GM10847 (cell line): ENCODE measurements around the gene NFASC.

Experiments
- POLR2A ChIP-seq: IDR thresholded peaks from 2 replicates; pipeline ENCODE4 v1.6.1; 2011; ENCODE audit not compliant: insufficient read length; ENCODE audit errors: extremely low read depth

Gene NFASC

DNA sequence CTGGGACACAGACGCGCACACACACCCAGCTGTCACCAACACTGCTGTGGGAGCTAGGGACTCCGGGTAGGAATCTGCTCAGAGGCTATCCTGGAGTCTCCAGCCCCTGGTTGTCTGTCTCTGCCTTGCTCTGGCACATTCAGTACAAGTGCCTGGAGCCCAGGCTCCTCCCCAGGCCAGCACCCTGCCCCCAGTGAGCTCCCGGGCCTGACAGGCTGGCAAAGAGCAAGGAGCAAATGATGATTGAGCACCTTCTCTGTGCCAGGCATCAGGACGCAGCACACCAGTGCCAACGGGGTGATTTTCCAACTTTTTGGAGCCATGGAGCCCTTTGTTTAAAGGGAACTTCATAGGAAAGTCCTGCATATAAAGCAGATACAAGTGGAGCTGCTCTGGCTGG is 178.8 kb downstream of the NFASC start:
- no peak for TF ChIP-seq POLR2A

DNA sequence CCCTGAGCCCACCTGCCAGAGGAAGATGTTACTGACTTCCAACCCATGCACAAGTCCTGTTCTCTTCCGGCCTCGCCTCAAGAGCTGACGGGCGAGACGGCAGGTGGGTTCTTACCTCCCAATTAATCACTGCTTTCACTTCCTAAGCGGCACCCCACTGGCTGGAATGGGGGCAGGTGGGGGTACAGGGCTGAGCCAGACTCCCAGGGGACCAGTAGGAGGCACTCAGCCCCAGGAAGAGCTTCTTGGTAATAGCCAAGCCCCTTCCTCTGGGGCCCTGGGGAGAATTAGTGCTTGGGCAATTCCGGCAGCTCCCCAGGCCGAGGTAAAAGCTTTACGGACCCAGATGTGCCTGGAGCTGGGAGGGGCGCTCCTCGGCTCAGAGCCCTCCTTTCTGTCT is 182.0 kb downstream of the NFASC start:
- TF ChIP-seq POLR2A: no peak

DNA sequence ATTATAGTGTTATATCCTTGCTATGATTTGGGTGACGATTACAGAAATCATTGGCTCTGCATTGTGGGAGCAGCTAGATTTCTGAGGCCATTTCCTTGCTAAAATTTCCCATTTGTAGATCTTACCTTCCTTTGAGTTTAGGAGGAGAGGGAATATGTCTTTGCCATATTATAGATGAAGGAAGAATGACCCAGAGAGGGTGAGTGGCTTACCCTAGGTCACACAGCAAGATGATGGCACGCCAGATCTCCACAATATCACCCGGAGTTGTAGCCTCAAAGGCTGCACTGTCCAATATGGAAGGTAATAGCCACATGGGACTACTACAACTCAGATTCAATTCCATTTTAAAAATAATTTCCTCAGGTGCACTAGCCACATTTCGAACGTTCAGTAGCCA is 182.6 kb downstream of the NFASC start:
- TF ChIP-seq POLR2A: no peak

DNA sequence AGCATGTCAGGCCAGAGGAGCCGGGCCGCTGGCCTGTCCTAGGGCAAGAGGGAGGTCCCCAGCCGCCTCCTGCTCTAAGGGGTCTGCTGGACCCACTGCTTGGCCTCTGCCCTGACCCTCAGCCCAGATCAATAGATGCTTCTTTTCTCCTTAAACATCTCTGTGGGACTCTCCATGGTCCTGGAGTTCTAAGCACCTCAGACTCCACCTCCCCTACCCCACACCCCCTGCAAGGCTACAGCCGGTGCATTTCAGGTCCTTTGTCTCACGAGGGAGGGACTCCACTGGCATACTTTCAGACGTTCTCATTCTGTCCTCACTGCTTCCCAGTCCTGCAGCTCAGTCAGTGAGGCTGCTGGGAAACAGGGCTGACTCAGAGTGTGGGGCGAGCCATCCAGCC is 183.4 kb downstream of the NFASC start:
- TF ChIP-seq POLR2A: no peak

DNA sequence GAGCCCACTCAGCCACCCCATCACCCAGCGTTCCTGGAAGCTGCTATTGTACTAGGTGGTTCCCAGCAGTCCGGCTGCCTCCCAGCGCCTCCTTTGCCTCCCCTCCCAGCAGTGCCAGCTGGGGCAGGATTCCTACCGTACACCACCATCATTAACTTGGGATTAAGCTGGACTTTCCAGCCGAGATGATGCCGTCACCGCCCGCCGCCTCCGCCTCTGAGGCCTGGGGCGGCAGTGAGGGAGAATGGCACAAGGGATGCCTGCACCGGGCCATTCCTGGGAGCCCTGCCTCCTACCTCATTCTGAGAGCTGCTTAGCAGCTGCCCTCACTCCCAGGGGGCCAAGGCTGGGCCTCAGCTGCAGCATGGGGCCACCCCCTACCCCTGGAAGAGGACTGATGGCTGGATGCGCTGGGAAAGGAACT is 185.5 kb downstream of the NFASC start:
- TF ChIP-seq POLR2A: no peak

DNA sequence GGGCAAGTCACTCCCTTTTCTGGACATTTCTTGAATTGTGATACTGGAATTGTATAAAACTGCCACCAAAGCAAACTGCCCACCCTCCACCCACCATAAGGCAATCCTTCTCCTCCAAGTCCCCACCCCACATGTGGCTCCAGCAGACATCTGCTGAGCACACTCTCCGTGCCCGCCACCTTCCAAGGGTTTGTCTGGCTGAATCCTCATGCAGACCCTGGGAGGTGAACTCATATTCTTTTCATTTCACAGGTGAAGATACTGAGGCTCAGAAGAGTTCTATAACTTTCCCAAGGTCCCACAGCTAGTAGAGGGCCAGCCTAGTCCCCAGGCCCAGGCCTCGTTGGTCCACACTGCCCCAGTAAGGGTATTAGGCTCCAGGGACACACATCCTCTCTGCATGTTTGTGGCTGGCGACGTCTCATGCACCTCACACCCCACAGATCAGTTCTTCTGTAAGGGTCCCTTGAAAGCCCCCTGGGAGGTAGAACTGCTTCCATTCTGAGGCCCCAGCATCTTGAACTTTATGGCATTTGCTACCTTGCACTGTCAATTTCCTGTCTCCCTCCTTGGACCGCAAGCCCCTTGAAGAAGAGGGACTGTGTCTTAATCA is 186.4 kb downstream of the NFASC start:
- no peak for TF ChIP-seq POLR2A

DNA sequence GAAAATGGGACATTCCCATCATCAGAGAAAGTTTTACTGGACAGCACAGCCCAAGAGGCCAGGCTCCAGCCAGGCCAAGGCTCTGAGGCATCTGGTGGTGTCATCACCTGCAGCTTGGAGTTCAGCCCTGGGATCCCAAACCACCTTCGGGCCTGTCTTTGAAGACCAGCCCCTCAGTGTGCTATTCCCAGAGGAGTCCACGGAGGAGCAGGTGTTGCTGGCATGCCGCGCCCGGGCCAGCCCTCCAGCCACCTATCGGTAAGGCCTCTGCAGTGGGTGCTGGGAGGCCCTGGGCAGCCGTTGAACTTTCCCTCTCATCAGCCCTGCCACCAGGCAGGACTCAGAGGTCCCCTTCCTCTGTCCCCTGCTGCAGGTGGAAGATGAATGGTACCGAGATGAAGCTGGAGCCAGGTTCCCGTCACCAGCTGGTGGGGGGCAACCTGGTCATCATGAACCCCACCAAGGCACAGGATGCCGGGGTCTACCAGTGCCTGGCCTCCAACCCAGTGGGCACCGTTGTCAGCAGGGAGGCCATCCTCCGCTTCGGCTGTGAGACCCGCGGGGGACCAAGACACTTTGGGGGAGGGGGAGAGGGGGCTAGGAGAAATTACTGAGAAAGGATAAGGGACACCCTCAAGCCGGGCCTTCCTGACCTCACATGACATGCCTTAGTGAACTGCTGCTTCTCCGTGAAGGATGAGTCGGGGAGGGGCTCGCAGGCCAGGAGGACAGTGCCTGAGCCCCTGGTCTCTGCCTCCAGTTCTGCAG is 187.3 kb downstream of the NFASC start:
- TF ChIP-seq POLR2A: no peak

DNA sequence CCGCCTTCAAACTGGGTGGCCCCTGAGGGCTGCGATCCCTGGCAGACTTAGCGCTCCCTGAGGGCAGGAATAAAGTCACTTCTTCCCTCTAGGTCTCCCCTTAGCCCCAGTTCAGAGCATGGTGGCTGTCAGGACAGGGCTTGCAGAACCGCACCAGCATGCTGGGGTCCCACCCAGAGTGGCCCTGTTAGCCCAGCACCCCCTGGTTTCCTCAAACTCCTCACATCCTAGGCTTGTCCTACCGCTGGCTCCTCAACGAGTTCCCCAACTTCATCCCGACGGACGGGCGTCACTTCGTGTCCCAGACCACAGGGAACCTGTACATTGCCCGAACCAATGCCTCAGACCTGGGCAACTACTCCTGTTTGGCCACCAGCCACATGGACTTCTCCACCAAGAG is 188.2 kb downstream of the NFASC start:
- no peak for TF ChIP-seq POLR2A

DNA sequence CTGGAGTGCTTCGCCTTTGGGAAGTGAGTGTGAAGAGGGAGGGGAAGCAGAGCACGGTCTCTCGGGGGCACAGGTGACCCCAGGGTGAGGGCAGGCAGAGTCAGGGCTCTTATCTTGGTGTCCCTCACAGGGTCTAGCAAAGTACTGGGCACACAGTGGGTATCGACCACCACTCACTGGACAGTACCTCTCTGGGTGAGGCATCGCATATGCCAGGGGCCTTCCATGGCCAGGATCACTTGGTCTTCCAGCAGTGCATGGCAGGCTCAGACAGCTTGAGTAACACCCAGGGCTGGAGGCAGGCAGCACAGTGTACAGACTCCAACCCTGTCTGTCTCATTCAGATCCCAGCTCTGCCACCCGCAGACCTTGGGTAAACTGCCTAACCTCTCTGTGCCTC is 189.0 kb downstream of the NFASC start:
- no peak for TF ChIP-seq POLR2A

DNA sequence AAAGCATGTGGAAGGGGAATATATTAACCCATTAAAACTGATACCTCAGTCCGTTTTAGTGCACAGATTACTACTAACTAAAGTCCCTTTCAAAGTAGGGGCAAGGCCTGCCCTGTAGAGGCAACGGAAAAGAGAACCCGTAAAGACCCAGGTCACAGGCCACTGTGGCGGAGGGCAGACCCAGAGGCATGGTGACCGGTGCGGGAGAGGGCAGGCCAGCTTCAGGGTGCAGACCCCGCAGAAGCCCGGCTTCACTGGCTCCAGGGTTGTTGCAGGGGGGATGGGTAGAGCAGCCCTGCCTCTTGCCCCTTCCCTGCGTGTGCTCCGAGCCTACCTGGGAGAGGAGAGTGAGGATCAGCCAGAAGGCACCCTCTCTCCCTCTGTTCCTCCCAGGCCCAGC is 190.1 kb downstream of the NFASC start:
- no peak for TF ChIP-seq POLR2A

DNA sequence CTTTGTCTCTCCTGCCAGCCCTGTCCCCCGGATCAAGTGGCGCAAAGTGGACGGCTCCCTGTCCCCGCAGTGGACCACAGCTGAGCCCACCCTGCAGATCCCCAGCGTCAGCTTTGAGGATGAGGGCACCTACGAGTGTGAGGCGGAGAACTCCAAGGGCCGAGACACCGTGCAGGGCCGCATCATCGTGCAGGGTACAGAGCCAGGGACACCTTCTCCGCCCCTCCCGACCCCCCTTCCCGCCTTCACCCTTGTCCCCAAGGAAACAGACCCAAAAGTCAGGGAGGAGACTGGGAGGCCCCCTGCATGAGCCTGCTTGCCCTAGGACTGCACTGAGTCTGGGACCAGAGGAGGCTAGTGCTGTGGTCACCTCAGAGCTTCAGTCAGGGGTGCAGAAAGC is 190.6 kb downstream of the NFASC start:
- TF ChIP-seq POLR2A: no peak

DNA sequence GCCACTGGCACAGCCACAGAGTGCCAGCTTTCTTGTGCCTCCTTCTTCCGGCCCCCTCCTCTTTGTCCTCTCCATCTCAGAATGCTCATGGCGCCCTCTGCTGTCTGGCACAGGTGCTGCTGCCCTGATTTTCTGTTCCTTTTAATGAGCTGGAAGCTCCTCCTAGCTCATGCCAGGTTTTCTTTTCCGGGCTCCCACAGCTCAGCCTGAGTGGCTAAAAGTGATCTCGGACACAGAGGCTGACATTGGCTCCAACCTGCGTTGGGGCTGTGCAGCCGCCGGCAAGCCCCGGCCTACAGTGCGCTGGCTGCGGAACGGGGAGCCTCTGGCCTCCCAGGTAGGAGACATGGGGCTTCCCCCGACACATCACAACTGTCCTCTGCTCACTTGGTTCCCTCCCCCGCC is 191.0 kb downstream of the NFASC start:
- no peak for TF ChIP-seq POLR2A

DNA sequence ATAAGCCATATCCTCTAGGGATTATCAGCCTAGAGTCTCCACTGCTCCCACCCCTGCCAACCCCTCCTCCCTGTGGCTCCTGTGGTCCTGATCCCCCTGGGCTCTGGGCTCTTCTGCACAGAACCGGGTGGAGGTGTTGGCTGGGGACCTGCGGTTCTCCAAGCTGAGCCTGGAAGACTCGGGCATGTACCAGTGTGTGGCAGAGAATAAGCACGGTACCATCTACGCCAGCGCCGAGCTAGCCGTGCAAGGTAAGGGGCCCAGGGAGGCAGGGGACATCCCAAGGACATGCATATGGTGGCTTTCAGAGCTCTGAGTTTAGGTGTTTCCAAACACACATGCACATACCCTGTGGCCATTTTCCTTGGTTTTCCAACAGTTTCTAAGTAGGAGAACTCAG is 191.7 kb downstream of the NFASC start:
- TF ChIP-seq POLR2A: no peak

DNA sequence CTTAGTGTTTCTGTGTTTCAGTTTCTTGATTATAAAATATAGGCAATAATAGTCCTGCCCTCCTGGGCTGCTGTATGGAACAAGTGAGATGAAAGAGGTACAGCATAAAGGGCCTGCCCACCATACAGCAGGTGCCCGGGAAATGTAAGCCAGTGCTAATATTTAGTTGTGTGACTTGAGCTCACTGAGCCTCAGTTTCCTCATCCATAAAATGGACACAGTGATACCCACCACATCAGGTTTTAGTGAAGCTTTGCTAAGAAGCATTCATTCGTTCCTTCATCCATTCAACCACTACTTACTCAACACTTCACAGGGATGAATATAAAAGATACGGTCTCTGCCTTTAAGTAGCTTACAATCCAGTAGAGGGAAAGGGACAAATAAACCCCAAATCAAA is 192.2 kb downstream of the NFASC start:
- TF ChIP-seq POLR2A: no peak

DNA sequence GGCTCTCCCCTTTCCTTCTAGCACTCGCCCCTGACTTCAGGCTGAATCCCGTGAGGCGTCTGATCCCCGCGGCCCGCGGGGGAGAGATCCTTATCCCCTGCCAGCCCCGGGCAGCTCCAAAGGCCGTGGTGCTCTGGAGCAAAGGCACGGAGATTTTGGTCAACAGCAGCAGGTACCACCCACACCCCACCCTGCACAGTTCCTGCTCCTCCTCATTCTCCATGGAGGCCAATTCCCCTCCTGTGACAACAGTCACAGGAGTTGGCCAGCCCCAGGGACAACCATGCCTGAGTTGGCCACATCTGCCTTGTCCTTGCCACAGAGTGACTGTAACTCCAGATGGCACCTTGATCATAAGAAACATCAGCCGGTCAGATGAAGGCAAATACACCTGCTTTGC is 193.6 kb downstream of the NFASC start:
- TF ChIP-seq POLR2A: no peak

DNA sequence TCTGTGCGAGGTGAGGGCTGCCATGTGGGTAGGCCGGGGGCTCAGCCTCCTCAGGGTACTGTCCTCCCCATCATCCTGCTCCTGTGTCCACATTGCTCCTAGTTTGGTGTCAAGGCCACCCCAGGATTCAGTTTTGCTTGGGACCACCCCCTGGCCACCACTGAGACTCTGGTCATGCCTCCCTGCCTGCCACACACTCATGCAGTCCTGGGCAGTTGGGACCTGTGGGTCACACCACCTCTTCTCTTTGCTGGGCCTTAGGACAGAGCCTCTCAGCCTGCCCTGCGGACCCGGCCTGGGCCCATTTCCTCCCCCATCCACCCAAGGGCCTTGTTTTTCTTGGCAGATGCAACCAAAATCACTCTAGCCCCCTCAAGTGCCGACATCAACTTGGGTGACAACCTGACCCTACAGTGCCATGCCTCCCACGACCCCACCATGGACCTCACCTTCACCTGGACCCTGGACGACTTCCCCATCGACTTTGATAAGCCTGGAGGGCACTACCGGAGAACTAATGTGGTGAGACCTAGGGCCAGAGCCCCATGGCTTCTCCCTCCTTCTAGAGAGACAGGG is 194.2 kb downstream of the NFASC start:
- no peak for TF ChIP-seq POLR2A

DNA sequence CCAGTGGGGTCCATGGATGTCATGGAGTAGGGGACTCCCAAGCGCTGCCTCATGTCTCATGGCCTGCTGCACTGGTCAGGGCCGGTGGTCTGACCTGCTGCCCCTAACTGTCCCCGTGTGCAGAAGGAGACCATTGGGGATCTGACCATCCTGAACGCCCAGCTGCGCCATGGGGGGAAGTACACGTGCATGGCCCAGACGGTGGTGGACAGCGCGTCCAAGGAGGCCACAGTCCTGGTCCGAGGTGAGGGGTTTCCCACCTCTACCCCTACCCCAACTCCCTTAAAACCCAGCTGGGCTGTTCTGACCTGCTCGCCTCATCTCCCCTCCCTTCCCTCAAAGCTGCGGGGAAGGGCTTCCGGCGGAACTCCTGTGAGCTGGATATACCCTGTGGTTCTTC is 195.0 kb downstream of the NFASC start:
- TF ChIP-seq POLR2A: no peak
